Measurements from ENCODE around the gene NACAD. TPM values are rescaled to one million over a fixed set of nuclear protein-coding genes. Genes with fewer than 3 reads are reported as not detected.
A peak's percentile ranks its signal among the peaks of the same experiment; 100 is the strongest.

The NACAD gene
- total RNA-seq, 6 experiments from 2014 or later, result 0.09 to 0.42 (median 0.12) TPM; not detected in 1

DNA sequence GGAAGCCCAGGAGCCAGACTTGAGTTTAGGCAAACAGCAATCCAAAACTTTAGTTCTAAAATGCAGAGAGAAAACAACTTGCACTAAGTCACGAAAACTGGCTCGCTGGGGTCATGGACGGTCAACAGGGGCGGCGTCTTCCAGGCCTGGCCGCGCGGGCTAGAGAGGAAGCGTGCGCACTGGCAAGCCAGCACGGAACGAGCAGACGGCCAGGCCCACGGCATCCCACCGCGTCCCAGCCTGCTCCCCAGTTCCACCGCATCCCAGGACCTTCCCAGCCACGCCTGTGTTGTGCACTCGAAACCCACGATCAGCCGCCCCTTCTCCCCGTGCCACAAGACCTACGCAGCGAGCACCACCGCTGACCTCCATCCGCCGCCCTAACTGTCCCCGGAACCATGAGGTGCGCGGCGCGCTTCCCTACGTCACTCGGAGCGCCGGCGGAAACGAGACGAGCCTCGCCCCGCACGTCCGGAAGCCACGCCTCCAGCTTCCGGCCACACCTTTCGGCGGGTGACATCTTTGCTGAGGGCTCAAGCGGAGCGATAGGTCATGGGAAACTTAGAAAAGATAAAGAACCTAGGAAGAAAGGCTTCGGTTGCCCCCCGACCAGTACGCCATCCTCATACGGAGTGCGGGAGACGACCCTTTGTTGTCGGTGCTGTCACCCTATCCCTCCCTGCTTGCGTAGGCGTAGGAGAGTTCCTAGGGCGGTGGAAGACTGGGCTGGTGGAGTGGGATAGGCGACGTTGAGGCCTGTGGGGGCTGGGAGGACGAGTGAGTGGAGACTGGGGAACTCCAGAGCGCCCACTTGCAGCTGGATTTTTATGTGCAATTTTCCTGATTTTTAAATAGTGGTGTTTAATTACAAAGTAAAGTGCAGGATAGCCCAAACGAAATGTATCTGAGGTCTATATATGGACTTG is 22.8 kb upstream of the NACAD start, which contains the start of gene TBRG4:
TBRG4 (minus strand) TSS at position 400 of the 926 bp plus-strand sequence. CDS start 2,460 bp downstream, outside the sequence.
- peak; percentile 93 for TF ChIP-seq POLR2A (IDR thresholded peaks at IDR 0.05)
- TF ChIP-seq, protein P1, sequence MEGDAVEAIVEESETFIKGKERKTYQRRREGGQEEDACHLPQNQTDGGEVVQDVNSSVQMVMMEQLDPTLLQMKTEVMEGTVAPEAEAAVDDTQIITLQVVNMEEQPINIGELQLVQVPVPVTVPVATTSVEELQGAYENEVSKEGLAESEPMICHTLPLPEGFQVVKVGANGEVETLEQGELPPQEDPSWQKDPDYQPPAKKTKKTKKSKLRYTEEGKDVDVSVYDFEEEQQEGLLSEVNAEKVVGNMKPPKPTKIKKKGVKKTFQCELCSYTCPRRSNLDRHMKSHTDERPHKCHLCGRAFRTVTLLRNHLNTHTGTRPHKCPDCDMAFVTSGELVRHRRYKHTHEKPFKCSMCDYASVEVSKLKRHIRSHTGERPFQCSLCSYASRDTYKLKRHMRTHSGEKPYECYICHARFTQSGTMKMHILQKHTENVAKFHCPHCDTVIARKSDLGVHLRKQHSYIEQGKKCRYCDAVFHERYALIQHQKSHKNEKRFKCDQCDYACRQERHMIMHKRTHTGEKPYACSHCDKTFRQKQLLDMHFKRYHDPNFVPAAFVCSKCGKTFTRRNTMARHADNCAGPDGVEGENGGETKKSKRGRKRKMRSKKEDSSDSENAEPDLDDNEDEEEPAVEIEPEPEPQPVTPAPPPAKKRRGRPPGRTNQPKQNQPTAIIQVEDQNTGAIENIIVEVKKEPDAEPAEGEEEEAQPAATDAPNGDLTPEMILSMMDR (IDR thresholded peaks at IDR 0.05), result peak; percentile 16 to 38 (median 34)
- Histone ChIP-seq H3K4me1 (peaks cover 0 to 20% (median 4%) of the 10 kb centered on the region in 4 donors), H3K36me3 (peaks cover 0 to 26% (median 13%) of the 10 kb centered on the region in 4 donors), H3K4me3 (peak within 1 kb of the TSS; percentile 61 to 89 (median 64)), H3K27me3 (no peaks in the 10 kb centered on the region), H3K27ac (peak within 1 kb of the TSS; percentile 82 to 93 (median 88)), H3K9me3 (no peaks in the 10 kb centered on the region)
- 0% methylated on average over 13 of the region's 64 CpGs for WGBS (ENCODE audit: insufficient coverage, low coverage, low lambda C conversion rate, missing lambda C conversion rate)
- DNase-seq (peak; percentile 96 to 97 (median 96)), ATAC-seq (peak; percentile 96 to 99 (median 96))
- intact Hi-C loops (cut with DNase I), result no loop called here

DNA sequence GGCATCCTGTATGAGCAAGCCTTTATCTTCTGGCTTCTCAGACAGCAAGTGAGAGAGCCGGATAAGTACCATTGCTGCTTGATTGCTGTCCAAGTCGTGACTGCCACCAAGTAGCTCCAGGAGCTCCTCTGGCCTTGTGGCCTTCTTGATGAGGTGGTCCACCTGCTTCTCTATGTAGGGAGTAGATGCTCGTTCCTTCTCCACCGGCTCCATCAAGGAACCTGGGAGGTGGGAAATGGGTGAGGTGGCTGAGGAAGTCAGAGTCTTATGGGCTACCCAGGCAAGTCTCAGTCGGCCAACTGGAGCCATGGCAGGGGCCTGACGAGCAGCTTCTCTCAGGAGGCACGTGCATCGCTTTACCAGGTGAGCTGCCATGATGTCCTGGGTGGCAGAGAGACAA is 20.1 kb upstream of the NACAD start:
- WGBS (ENCODE audit: insufficient coverage, low coverage, low lambda C conversion rate, missing lambda C conversion rate), result 100% methylated on average over 2 of the region's 8 CpGs
- no peaks in the 10 kb centered on the region for H3K9me3 ChIP-seq
- DNase-seq (no peak), ATAC-seq (no peak)
- H3K36me3 ChIP-seq, result peaks cover 6 to 53% (median 34%) of the 10 kb centered on the region in 4 donors
- H3K4me3 ChIP-seq, result no peak overlapping the region
- H3K4me1 ChIP-seq, result peaks cover 0 to 20% (median 4%) of the 10 kb centered on the region in 4 donors
- TF ChIP-seq, protein P1 (IDR thresholded peaks at IDR 0.05), result no peak
- TF ChIP-seq POLR2A (IDR thresholded peaks at IDR 0.05), result no peak
- H3K27ac ChIP-seq, result no peak overlapping the region
- no peaks in the 10 kb centered on the region for H3K27me3 ChIP-seq
- intact Hi-C loops (cut with DNase I), result no loop called here

DNA sequence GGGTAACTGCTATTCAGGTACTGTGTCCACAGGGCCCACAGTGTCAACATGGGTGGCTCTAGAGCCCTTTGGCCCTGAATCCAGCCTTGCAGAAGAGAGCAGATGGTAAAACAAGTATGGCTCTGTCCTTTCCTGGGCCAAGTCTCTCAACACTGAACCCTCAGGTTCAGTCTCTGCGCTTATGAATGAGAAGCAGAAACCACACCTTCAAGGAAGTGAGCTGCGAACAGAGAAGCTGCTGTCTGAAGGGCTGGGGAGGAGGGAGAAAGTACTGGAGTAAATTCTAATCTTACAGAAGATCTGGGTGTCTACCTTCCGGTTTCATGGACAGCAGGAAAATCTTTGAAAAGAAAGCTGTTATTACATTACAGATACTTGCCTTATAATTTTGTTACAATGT is 18.6 kb upstream of the NACAD start:
- intact Hi-C loops (cut with DNase I), result no loop called here
- no peak for TF ChIP-seq POLR2A (IDR thresholded peaks at IDR 0.05)
- TF ChIP-seq, protein P1 (IDR thresholded peaks at IDR 0.05), result no peak
- no peak overlapping the region for H3K4me3 ChIP-seq
- peaks cover 12 to 68% (median 44%) of the 10 kb centered on the region in 4 donors for H3K36me3 ChIP-seq
- 65% methylated on average over 3 of the region's 3 CpGs for WGBS (ENCODE audit: insufficient coverage, low coverage, low lambda C conversion rate, missing lambda C conversion rate)
- DNase-seq (no peak), ATAC-seq (no peak)
- no peaks in the 10 kb centered on the region for H3K27me3 ChIP-seq
- peaks cover 0 to 20% (median 4%) of the 10 kb centered on the region in 4 donors for H3K4me1 ChIP-seq
- H3K27ac ChIP-seq, result no peak overlapping the region
- H3K9me3 ChIP-seq, result no peaks in the 10 kb centered on the region

DNA sequence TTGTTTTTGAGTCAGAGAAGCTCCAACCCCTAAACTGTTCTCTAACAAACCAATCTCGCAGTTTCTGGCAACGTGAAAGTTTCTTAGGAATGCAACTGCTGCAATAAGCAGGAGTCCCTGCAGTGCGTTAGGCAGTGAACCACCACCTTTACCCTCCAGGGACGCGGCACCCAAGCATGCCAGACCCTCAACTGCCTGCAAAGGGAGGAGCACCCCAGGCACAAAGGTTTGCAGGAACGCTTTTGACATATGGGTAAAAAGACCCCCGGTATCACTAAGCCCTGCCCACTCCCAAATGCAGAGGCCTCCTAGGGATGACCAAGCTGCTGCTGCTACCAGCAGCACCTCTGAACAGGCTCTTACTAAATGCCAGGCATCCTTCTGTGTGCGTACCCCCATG is 18.1 kb upstream of the NACAD start:
- intact Hi-C loops (cut with DNase I), result no loop called here
- DNase-seq (no peak), ATAC-seq (no peak)
- 85% methylated on average over 5 of the region's 8 CpGs for WGBS (ENCODE audit: insufficient coverage, low coverage, low lambda C conversion rate, missing lambda C conversion rate)
- Histone ChIP-seq H3K27ac (no peak overlapping the region), H3K4me3 (no peak overlapping the region), H3K4me1 (peaks cover 0 to 20% (median 4%) of the 10 kb centered on the region in 4 donors), H3K36me3 (peaks cover 16 to 73% (median 48%) of the 10 kb centered on the region in 4 donors), H3K9me3 (no peaks in the 10 kb centered on the region), H3K27me3 (no peaks in the 10 kb centered on the region)
- TF ChIP-seq, protein P1 (IDR thresholded peaks at IDR 0.05), result no peak

Data from right lobe of liver (tissue), 6 donors.